GM12892 (cell line): Measurements from ENCODE around the gene EMC7.

ENCODE experiments used
- POLR2A ChIP-seq: IDR thresholded peaks from 2 replicates; pipeline ENCODE4 v1.6.1; 2011; ENCODE audit warnings: low read depth, low read length, control low read depth
- TAF1 ChIP-seq: IDR thresholded peaks from 2 replicates; pipeline ENCODE4 v1.6.1; 2011; ENCODE audit warnings: low read depth, mild to moderate bottlenecking, control low read depth, low read length, borderline replicate concordance

- TF ChIP-seq POLR2A: no peak
- no peak for TF ChIP-seq TAF1
Observed at GRCh38 chr15:34043813-34044212, 57.8 kb downstream of the EMC7 start.
